Activated CD8-positive, alpha-beta T cell treated with anti-CD3 and anti-CD28 coated beads for 36 hours (primary cell): ENCODE measurements around the gene ERP44. TPM values are rescaled to one million over a fixed set of nuclear protein-coding genes. Genes with fewer than 3 reads are reported as not detected.

Source experiments
- ATAC-seq: fragments of 200-7000 bp; cut with Tn5 transposase; one replicate; pipeline ENCODE4 v1.10.0; 2021; ENCODE audit warnings: mild to moderate bottlenecking, moderate library complexity
- CTCF ChIA-PET: fragments of 350-600 bp; sonication (Branson Sonifier 250); formaldehyde crosslinking; loops from one replicate; lab custom pipeline; 2021; ENCODE audit warnings: antibody characterized with exemption; lab: Charles Lee
- POLR2A ChIA-PET: fragments of 350-600 bp; sonication (Branson Sonifier 250); formaldehyde crosslinking; loops from one replicate; lab custom pipeline; 2021; ENCODE audit warnings: antibody characterized with exemption; lab: Charles Lee
- DNase-seq: peaks from one replicate; pipeline ENCODE4 v3.0.0-alpha.2; 2020
- H3K27ac Mint-ChIP-seq: one replicate; pipeline ENCODE4 v1.8.0; 2021; ENCODE audit warnings: mild to moderate bottlenecking, mixed read lengths
- H3K27me3 Mint-ChIP-seq: one replicate; pipeline ENCODE4 v1.8.0; 2021; ENCODE audit warnings: mixed read lengths
- H3K36me3 Mint-ChIP-seq: one replicate; pipeline ENCODE4 v1.8.0; 2021; ENCODE audit warnings: low read depth, mixed read lengths
- H3K4me1 Mint-ChIP-seq: one replicate; pipeline ENCODE4 v1.8.0; 2021; ENCODE audit warnings: low read depth, mixed read lengths
- H3K4me3 Mint-ChIP-seq: one replicate; pipeline ENCODE4 v1.8.0; 2021; ENCODE audit warnings: mild to moderate bottlenecking, moderate library complexity, mixed read lengths
- H3K9me3 Mint-ChIP-seq: one replicate; pipeline ENCODE4 v1.8.0; 2021; ENCODE audit warnings: mixed read lengths
- intact Hi-C: fragments of 100-400 bp; cut with micrococcal nuclease; formaldehyde crosslinking; loops from one replicate; pipeline ENCODE4 v1.10.0; 2022
- total RNA-seq, 2 experiments: library from RNA; stranded (reverse); gene quantifications; one replicate each; pipeline ENCODE4 v1.2.3, GENCODE V29; 2021
- TF ChIP-seq, protein P1 (sequence below): fragments of 200-600 bp; IDR thresholded peaks from one replicate; pipeline ENCODE4 v1.8.0; 2022; ENCODE audit warnings: antibody characterized with exemption, mild to moderate bottlenecking

Gene ERP44
- total RNA-seq, 2 experiments from 2014 or later = 10.2 to 11.1 TPM

DNA sequence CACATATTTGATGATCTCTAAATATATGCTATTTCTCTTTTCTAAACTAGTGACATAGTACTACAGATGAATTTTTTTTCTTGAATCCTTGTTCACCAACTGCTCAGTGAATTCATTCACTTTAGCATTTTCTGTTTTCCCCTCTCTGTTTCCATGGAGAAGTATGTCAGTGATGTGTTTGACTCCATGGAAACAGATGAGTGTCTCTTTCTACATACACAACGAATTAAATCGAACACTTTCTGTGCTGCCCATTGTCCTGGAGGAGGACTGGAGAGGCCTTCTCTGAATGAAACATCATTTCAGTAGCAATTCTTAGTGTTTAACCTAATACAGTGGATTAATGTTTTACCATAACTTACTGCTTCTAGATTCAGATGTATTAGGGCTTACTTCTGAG lies 9.8 kb upstream of the ERP44 start:
- ChIA-PET CTCF (no interaction called here), POLR2A (no interaction called here)
- no peak overlapping the region for H3K27ac Mint-ChIP-seq
- H3K36me3 Mint-ChIP-seq = peaks cover 20% of the 10 kb centered on the region
- TF ChIP-seq, protein P1, sequence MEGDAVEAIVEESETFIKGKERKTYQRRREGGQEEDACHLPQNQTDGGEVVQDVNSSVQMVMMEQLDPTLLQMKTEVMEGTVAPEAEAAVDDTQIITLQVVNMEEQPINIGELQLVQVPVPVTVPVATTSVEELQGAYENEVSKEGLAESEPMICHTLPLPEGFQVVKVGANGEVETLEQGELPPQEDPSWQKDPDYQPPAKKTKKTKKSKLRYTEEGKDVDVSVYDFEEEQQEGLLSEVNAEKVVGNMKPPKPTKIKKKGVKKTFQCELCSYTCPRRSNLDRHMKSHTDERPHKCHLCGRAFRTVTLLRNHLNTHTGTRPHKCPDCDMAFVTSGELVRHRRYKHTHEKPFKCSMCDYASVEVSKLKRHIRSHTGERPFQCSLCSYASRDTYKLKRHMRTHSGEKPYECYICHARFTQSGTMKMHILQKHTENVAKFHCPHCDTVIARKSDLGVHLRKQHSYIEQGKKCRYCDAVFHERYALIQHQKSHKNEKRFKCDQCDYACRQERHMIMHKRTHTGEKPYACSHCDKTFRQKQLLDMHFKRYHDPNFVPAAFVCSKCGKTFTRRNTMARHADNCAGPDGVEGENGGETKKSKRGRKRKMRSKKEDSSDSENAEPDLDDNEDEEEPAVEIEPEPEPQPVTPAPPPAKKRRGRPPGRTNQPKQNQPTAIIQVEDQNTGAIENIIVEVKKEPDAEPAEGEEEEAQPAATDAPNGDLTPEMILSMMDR = no peak
- DNase-seq = no peak
- no peaks in the 10 kb centered on the region for H3K9me3 Mint-ChIP-seq
- peaks cover 8% of the 10 kb centered on the region for H3K4me1 Mint-ChIP-seq
- intact Hi-C loops = no loop called here
- no peaks in the 10 kb centered on the region for H3K27me3 Mint-ChIP-seq
- ATAC-seq = no peak
- no peak overlapping the region for H3K4me3 Mint-ChIP-seq

DNA sequence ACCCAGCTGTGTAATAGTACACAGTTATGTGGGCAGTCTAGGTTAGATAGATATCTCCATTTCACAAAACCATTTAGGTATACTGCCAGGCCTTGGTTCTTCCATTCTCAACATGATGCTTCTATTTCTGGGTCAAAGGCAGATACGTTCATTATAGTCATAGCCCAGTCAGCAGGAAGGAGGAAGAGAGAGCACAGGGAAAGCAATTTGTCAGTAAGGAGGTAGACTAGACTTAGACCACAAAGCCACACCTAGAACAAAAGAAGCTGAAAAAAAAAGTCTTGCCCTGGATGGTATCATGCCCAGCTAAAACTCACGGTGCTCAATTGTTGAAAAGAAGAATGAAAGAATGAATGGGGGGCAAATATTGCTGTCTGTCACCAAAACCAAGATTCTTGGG lies 7.8 kb upstream of the ERP44 start:
- intact Hi-C loops = no loop called here
- Mint-ChIP-seq H3K4me1 (peaks cover 7% of the 10 kb centered on the region), H3K27ac (no peak overlapping the region), H3K27me3 (no peaks in the 10 kb centered on the region), H3K36me3 (peaks cover 24% of the 10 kb centered on the region), H3K4me3 (no peak overlapping the region), H3K9me3 (no peaks in the 10 kb centered on the region)
- ATAC-seq = no peak
- ChIA-PET CTCF (no interaction called here), POLR2A (no interaction called here)
- TF ChIP-seq, protein P1 = no peak
- no peak for DNase-seq

DNA sequence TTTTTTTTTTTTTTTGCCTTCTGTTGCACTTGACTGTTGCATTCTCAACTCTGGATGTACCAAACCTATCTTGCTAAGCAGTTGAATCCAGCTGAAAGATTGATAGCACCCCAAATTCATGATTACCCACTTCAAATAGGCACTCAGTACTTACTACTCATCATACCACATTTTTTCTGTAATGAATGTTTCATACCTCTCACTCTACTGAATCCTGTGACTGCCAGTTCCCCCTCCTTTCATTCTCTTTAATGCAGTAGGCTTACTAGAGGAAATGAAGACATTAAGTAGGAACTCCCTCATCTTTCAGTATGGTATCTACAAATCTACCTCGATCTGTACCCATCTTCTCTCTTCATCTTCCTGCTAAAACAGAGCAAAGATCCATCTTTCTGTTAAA lies 7.1 kb upstream of the ERP44 start:
- no peak overlapping the region for H3K27ac Mint-ChIP-seq
- peaks cover 9% of the 10 kb centered on the region for H3K4me1 Mint-ChIP-seq
- ChIA-PET POLR2A (no interaction called here), CTCF (interaction anchor here (1.3 kb wide), 1 partner anchor 78 kb away, joined by 3 read pairs; no protein-coding TSS in a partner anchor)
- no peak overlapping the region for H3K4me3 Mint-ChIP-seq
- H3K27me3 Mint-ChIP-seq = no peaks in the 10 kb centered on the region
- ATAC-seq (peak; percentile 75), DNase-seq (no peak)
- TF ChIP-seq, protein P1 = no peak
- no peaks in the 10 kb centered on the region for H3K9me3 Mint-ChIP-seq
- intact Hi-C loops = no loop called here
- H3K36me3 Mint-ChIP-seq = peaks cover 24% of the 10 kb centered on the region

DNA sequence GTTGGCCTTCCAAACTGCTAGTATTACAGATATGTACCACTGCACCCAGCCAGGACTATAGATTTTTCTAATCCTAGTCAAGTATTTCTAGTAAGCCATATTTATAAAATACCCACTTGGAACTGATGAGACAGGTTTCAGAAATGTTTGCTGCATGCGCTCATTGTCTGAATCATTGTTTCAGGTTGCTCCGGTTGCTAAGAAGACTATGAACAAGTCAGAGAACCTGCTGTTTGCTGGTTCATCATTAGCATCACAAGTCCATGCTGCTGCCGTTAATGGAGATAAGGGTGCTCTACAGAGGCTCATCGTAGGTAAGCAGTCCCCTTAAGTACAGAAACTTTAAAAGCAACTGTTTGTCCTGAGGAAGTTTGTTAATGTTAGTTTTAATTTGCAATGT lies 5.5 kb upstream of the ERP44 start:
- DNase-seq (no peak), ATAC-seq (no peak)
- TF ChIP-seq, protein P1 = no peak
- Mint-ChIP-seq H3K36me3 (peaks cover 22% of the 10 kb centered on the region), H3K4me1 (peaks cover 14% of the 10 kb centered on the region), H3K27ac (no peak overlapping the region), H3K4me3 (no peak overlapping the region), H3K27me3 (no peaks in the 10 kb centered on the region), H3K9me3 (no peaks in the 10 kb centered on the region)
- intact Hi-C loops = no loop called here
- POLR2A ChIA-PET = no interaction called here
- CTCF ChIA-PET = interaction anchor here (1.3 kb wide), 1 partner anchor 76 kb away, joined by 3 read pairs; no protein-coding TSS in a partner anchor

DNA sequence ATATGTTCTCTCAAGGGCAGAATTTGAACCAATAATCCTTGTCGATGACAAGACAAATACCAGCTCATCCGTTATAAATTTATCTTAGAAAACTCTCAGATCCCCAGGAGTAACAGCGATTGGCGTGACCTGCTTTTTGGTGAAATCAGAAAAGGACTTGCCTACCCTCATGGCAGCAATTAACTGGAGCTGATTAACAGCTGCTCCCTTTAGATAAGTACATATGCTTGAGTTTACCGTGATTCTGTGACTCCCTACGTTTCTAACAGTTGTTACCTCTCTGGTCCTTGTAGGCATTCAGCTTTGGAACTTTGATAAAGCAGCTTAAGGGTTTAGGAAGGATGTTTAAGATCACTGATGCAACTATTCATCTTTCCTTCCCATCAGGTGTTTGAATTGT lies 2.8 kb upstream of the ERP44 start:
- ChIA-PET CTCF (interaction anchor here (1.3 to 1.8 kb wide), 2 partner anchors 12 to 115 kb away, joined by 3 to 6 read pairs; no protein-coding TSS in a partner anchor), POLR2A (no interaction called here)
- ATAC-seq (no peak), DNase-seq (no peak)
- Mint-ChIP-seq H3K9me3 (no peaks in the 10 kb centered on the region), H3K36me3 (peaks cover 18% of the 10 kb centered on the region), H3K27ac (no peak overlapping the region), H3K4me3 (no peak overlapping the region), H3K4me1 (peaks cover 22% of the 10 kb centered on the region), H3K27me3 (no peaks in the 10 kb centered on the region)
- TF ChIP-seq, protein P1 = no peak
- intact Hi-C loops = no loop called here
